GM12875 (cell line): Measurements from ENCODE around the gene SLC39A13.

ENCODE experiments used
- H3K4me3 ChIP-seq: one replicate; pipeline ENCODE4 v1.5.1; 2011; ENCODE audit warnings: low read depth, low read length, control low read depth
- CTCF ChIP-seq: IDR thresholded peaks from 2 replicates; pipeline ENCODE4 v1.5.1; 2011; ENCODE audit warnings: low read depth, mild to moderate bottlenecking, control low read depth, inconsistent platforms, low read length, moderate library complexity, borderline replicate concordance; ENCODE audit not compliant: insufficient read depth

Gene SLC39A13

GRCh38 chr11:47438721-47439120 lies 30.3 kb downstream of the SLC39A13 start:
- no peak overlapping the region for H3K4me3 ChIP-seq

GRCh38 chr11:47440054-47440476 lies 31.7 kb downstream of the SLC39A13 start:
- no peak for TF ChIP-seq CTCF
- H3K4me3 ChIP-seq: no peak overlapping the region

More at GRCh38 chr11:47438721-47439120, 30.3 kb downstream of the SLC39A13 start:
- no peak for TF ChIP-seq CTCF

- no peak overlapping the region for H3K4me3 ChIP-seq
- no peak for TF ChIP-seq CTCF
These were observed 33.0 kb downstream of the SLC39A13 start for GRCh38 chr11:47441421-47441820.

GRCh38 chr11:47442514-47442913 lies 34.1 kb downstream of the SLC39A13 start:
- no peak for TF ChIP-seq CTCF
- H3K4me3 ChIP-seq: no peak overlapping the region

- no peak overlapping the region for H3K4me3 ChIP-seq
- 0 out of 2 replicates have a peak, but pooled peaks have one; percentile 8 for TF ChIP-seq CTCF
These were observed 34.8 kb downstream of the SLC39A13 start for GRCh38 chr11:47443028-47443700.

GRCh38 chr11:47443817-47444216 lies 35.4 kb downstream of the SLC39A13 start:
- TF ChIP-seq CTCF: no peak
- no peak overlapping the region for H3K4me3 ChIP-seq

- no peak overlapping the region for H3K4me3 ChIP-seq
- no peak for TF ChIP-seq CTCF
These were observed 37.5 kb downstream of the SLC39A13 start for GRCh38 chr11:47445840-47446239.
